GM21423 (cell line): ENCODE data around the gene IGF2BP1.
"Not testable (repeated sequence)": the region's sequence is repeated elsewhere in the genome, so short reads cannot be mapped to it uniquely, and the experiment has no call there.

Source experiments
- ATAC-seq: cut with Tn5 transposase; IDR thresholded peaks from one replicate; pipeline ENCODE4 v1.9.1; 2021; ENCODE audit warnings: mild to moderate bottlenecking, moderate library complexity; ENCODE audit not compliant: unreplicated experiment

The IGF2BP1 gene

DNA sequence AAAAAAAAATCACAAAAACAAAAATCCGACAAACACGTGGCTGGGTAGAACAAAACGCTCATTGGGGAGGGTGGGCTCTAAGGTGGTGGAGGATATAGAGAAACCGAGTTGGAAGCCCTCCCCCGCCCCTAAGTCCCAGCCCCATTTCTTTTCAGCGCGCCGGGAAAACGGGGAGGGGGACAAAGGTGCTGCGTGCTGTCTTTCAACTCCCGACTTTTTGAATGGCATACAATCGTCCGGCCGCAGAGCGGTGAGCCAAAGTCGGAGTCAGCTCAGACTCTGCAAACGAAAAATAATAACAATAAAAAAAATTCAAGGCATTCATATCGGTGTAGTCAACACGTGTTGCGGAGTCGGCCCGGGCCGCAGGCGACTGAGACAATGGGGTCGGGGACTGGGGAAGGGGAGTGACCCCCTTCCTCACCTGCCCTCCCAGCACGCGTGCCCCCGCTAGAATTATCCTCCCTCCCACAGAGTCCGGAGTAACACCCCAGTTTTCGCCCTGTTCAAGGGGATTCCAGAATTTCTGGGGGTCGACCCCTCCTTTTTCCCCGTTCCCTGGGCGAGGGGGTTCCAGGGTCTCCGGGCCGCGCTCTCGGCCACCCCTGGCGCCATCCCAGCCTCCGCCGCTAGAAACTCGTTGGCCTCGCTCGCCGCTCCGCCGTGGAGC is 1.7 kb upstream of the IGF2BP1 start:
- no peak for ATAC-seq

DNA sequence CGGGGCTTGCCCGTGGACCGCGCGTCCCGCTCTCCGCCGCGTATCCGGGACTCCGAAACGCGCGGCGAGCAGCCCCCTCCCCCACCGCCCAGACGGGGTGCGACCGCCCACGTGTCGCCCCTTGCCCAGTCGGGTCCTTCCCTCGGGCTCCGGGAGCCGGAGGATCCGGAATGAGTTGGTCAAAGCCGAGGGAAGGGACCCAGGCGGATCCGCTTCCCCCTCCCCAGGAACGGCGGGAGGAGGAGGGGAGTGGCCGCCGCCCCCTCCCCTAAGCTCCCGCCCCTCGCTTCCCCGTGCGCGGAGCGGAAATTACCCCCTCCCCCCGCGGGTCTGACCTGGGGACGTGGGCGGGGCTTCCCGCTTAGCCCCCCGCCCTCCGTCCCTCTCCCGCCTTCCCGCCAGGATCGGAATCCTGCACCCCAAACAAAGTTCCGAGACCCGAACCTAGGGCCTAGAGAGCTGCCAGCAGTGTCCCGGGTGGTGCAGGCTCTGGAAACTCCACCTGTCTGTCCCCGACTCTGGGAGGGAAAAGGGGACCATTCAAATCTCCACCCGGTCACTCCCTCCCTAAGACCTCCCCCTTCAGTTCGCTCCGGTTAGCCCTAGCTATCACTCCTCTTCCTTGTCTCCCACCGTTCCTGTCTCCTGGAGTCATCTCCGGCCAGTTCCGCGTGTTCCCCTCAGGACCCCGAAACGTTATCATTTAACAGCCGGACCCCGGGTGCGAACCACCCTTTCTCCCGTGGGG is 1.0 kb upstream of the IGF2BP1 start:
- no peak for ATAC-seq

DNA sequence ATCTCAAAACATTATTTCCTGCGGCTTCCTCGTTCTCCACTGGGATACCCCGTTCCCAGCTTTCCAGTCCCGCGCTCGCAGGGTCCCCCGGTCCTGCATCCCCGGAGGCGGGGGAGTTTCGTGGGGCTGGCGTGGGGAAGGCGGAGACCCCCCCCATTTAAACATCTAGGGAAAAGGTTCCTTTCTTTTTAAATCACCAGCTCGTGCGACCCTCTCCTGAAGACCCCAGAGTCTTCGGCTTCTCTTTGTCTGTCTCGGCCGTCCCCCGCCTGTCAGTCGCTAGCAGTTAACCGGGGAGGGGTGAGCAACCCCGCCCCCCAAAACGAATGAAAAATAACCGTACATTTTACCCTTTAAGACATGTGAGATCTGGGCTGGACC is 473 bp upstream of the IGF2BP1 start:
- ATAC-seq, result no peak

DNA sequence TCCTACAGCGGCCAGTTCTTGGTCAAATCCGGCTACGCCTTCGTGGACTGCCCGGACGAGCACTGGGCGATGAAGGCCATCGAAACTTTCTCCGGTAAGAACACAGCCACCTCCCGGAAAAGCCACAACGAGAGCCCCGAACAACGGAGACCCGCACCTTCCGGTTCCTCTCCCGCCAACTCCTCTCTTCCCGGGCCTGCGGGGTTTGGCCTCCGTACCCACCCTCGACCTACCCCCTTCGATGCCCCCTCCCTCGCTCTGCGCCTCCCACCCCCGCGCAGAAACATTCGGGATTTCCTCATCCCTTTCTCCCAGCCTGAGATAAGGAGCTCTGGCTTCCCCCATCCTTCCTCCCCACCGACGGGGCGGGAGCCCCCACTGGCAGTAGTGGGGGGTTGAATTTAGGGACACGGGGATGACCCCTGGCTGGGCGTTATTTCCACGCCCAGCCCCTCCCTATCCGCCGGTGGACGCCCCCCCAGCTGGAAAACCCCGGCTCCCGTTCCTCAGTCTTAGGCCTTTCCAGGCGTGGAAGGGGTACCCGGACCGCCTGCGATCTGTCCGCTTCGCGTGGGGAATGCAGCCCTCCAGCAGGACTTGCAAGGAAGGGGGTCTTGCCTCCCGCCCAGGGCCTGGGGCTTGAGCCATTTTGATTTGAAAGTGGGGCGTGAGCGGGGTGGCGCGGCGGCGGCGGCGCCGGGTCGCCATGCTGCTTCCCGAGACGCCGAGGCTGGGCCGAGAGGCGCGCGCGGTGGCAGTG is 822 bp downstream of the IGF2BP1 start:
- no peak for ATAC-seq

DNA sequence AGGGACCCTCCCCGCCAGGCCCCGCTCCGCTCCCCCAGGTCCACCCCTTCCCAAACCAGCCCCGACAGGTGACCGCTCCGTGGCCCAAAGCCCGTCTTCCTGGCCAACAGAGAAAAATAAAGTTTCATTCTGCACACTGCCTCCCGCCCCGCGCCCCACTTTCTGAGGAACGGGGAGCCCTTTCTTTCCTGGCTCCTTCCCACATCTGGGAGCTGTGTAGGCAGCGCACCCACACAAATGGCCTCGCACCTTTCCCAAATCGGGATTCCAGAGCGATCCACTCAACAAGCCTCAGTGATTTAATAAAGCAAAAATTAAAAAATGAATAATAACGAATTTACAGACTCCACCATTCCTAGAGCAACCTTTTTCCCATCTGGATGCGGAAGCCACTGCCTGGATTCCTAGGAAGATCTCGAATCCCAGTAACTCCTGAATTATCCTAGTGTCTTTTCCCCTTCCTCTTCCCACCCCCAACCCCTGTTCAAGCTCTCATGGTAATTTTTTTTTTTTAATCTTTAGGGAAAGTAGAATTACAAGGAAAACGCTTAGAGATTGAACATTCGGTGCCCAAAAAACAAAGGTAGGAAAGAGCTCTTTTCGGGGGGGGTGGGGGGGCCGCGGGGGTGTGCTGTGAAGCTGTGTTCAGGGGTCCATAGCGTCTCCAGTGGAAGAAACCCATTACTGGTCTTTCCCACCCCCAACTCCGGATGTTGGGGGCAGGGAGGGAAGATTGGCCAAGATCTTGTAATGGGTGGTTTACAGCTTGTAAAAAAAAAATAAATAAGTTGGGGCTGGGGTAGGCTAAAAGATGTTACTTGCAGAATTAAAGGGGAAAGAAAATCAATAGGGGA is 1.6 kb downstream of the IGF2BP1 start:
- no peak for ATAC-seq

DNA sequence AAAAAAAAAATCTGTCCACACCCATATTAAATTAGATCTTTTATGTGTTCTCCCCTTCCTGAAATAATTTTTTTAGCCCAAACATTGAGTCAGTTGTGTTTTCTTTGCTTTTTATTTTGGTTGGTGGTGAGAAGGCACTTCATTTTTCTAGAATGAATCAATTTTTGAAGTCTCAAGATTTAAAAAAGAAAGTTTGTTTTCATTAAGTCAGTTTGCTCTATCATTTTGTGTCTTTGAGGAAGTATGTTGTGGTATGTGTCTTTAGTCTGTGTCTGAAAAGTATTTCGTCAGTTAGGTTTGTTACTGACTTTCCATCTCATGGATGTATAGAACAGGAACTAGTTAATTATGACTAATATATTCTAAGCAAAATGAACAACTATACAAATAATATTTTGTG is 3.8 kb downstream of the IGF2BP1 start:
- no peak for ATAC-seq

DNA sequence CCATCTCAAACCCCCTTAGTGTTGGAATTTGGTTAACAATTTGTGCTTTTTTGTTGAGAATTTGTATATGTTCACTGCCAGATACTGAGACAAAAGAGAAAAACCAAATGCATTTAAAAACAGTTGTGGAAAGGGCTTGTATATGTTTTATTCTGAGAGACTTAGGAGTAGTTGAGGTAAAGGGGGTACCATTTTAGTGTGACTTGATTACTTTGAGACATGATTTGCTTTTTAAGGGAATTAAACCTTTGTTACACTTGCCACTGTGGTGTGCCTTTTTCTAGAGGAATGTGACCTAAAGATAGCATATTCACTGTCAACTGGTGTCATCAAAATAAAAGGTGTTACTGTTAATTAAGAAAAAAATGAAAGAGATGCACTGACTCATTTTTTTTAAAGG is 4.5 kb downstream of the IGF2BP1 start:
- ATAC-seq, result no peak

DNA sequence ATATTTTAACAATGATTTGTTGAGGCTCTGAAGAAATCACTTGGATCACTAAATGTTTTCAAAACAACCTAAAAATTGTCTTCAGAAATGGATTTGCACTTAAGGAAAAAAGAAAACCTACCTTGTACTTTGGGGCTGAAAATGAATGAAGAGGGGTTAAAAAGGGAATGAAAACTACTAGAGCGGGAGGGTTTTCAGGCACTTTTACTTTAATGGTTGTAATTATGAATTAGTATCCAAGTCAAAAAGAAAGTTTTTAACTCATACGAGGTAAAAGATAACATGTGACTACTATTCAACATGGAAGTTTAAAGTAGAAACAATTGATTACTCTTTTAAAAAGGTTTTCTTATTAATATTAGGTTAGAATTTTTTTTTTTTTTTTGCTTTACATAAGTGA is 5.1 kb downstream of the IGF2BP1 start:
- ATAC-seq, result no peak

DNA sequence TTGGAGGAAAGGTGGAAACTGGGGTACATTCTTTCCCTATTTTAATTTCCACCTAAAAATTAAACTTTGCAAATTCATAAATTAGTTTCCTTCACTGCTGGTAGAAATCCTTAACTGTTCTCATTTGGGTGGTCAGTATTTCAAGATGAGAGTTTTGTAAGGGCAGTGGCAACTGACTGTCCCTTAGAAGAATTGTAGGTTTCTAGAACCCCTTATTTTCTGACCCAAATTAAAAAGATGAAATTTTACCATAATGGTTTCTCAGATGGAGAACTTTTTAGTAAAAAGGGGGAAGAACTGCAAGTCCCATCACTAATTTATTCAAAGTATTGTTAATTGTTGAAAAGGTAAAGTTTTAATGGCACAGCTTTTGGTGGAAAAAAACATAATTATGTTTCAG is 5.6 kb downstream of the IGF2BP1 start:
- ATAC-seq, result no peak

DNA sequence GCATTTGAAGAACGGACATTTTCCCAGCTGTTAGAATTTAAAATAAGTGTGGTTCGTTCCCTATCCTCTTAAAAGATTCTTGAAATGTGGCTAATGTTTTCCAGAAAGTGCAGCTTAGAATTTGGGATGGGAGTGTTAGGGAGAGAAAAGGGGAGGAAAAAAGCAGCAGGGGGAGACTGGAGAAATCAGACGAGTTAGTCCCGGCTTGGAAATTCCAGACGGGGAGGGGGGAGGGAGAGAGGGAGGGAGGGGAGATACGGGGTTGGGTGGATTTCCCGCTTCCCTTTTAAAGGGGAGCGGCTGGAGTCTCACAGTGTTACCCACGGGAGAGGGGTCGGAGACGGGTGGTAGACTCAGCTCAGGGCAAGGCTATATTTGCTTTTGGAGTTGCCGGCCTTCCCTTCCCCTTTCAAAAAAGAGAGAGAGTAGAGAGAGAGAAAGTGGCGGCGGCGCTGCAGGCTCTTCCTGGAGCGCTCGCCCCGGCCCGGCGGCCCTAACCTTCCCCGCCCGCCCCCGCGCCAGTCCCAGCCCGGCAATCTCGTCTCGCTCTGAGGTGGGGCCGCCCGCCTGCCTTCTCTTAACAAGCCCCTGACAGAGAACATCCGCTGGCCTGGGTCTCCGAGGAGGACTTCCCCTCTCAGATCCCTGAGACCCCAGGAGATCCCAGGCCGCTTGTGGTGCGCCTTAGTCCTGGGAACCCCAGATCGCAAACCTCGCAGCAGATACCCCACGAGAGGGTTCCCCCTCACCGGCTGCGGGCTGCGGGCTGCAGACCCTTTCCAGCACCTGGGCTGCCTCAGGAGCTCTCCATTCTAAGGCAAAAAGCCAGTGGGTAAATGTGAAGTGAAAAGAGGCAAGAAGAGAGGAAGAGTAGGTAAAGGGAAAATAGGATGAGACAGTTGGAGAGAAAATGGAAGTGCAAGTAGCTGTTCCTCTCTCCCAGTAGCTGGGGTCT is 6.6 kb downstream of the IGF2BP1 start:
- no peak for ATAC-seq

DNA sequence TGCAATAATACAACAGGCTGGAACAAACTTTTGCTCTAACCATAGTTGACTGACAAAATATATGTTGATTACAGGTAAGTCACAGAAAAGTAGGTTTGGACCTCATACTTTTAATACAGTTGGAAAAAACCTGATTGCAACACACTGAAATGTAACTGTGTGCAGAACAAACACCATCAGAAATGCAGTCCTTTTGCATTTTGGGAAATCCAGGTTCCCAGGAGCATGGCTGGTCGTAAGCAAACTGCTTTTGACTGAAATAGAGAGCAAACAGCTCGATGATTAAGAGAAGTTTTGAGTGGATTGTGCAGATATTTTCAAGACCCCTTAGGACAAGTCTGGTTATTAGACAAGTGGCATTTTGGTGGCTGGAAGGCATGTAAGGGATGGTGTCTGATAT is 8.0 kb downstream of the IGF2BP1 start:
- no peak for ATAC-seq

DNA sequence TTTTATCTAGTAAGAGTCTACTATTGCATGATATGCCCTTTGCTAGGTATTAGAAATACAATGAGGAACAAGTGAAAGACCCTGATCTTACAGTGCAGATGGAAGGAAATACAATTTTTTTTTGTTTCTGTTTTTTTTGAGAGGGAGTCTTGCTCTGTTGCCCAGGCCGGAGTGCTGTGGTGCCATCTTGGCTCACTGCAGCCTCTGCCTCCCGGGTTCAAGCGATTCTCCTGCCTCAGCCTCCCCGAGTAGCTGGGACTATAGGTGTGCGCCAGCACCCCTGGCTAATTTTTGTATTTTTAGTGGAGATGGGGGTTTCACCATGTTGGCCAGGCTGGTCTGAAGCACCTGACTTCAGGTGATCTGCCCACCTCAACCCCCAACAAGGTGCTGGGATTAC is 11.7 kb downstream of the IGF2BP1 start:
- not testable (repeated sequence) for ATAC-seq

DNA sequence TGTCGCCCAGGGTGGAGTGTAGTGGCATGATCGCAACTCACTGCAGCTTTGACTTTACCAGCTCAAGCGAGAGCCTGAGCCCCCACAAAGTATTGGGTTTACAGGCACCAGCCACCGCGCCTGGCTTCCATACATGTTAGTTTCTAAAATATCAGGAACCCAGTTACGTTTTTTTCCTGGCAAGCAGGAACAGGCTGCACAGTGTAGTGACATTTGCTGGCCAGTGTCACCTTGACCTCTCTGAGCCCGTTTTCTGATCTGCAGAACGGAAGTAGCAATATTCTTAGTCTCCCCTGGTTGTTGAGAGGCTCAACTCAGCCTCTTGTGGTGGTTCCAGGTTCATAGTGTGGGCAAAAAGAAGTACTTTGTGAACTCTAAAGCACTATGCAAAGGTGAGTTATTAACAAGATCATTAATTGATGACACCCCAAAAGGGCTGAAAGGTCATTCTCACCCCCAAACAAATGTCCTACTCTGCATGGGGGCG is 15.6 kb downstream of the IGF2BP1 start:
- no peak for ATAC-seq

DNA sequence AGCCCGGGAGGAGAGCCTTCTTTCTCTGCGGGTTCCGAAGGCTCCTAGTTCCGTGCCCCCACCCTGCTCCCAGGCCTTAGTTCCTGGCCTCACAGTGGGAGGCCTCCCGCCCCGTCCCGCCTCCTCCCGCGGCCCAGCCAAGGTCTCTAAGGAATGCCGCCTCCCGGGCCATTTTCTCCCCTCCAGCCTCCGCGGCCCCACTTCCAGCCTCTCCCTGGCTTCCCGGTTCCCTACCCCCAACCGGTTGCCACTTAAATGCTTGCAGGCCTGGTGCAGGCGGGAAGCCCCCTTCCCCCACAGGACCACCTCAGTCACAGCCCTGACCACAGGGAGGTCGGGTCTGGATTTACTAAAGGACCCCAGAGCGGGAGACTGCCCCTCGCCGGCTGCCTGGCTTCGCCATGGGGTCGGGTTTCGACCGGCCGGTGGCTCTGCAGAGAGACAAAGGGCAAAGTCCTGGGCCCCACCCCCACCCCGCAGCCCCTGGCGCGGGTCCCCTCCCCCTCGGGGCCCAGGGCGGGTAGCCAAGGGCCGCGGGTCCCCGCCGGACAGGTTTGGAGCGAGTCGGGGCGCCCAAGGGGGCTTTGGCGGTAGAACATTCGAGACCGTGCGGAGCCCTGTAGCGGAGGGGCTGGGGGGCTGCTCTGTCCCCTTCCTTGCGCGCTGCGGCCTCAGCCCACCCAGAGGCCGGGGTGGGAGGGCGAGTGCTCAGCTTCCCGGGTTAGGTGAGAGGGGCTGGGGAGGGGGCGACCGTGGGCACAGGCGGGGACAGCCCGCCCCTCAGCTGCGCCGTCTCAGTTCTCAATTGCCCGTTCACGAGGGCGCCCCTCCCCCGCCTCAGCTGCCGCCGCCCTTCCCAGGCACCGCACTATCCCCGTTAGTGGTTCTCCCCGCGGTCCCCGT is 16.4 kb downstream of the IGF2BP1 start:
- no peak for ATAC-seq

DNA sequence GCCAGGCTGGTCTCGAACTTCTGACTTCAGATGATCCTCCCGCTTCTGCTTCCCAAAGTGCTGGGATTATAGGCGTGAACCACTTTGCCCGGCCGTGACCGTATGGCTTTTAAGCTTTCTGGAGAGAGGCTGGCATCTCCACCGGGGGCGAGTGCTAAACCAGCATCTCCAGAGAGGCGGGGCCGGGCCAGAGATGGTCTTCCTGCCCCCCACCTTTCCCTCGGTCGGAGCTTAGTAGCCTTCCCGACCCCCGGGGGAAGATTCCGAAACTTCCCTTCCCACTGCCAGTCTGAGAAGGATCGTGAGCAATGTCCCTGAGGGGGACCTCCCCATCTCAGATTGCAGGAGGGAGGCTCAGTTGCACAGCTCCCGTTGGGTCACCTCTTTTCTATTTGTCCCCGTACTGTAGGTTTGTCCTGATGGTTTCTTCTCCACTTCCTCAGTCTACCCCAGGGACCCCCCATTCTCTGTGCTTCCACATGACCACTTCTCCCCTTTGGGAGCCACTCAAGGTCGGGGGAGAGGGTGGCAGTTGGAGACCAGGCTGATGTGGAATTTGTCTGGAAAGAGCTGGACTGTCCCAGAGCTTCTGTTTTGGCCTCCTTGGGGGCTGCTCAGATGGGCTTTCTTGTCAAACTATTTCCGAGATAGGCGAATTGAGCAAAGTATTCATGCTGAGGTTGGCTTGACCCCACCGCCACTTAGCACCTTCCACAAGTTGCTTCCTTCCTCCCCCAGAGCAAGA is 18.2 kb downstream of the IGF2BP1 start:
- no peak for ATAC-seq

DNA sequence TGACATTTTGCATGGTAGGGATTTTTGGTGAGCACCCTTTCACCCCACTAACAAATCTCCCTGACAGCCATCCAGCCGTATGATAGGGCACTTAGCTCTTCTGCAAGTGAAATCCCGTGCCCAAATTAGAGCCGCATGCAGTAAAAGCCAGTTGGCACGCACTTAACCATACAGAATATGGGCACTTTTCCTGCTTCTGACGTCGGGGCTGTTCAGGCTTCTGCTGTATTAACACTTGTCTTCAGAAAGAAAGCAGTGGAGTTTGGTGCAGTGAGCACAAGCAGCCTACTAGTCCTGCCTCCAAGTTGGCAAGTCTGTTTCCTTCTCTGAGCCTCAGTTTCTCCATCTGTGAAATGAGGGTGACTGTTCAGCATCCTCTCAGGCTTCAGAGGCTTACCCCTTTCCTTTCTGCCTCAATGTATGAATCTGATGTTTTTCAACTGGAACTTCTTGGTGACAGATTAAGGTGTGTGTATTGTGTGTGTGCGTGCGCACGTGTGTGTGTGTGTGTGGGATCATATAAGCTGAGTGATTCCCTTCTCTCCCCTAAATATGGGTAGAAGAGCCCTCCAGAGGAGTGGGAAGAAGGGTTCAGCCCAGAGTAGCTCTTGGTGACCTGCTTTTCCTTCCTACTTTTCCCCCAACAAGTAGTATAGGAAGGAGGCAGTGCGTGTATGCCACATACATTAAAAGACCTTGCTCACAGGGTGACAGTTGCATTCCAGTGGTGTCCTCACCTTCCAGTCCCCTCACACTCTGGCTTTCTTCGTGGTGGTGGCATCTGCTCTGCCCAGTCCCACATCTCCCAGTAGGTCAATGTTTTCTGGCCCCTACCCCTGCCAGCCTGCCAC is 19.0 kb downstream of the IGF2BP1 start:
- ATAC-seq, result no peak

DNA sequence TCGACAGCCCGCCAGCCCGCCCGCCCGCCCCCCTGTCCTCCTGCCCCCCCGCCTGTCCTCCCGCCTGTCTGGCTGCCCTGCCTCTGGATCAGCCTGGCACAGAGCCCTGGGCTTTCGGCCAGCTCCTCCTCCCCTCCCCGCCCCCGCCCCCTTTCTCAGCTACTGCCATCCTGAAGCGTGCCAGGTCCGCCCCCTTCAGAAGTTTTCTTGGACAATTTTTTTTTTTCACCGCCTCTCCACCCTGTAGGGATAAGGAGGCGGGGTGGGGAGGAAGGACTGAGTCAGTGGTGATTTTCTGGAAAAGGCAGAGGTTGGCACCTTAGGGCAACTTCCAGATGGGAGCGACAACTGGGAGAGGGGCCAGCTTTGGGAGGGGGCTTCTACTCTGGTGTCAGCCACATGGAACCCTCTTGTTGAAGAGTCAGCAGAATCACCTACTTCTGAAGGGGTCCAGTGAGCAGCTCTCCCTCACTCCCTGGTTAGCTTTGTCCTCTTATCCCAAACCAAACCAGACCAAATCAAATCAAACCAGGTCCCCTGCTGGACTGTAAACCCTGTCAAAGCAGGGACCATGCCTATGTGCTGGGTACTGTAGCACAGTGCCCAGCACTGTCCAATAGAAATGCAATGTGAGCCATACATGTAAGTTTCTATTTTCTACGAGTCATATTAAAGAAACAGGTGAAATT is 19.7 kb downstream of the IGF2BP1 start:
- no peak for ATAC-seq
